Loucy (cell line): Measurements from ENCODE around the gene FBLN5.
"Not testable (repeated sequence)": the region's sequence is repeated elsewhere in the genome, so short reads cannot be mapped to it uniquely, and the experiment has no call there.

Experiments
- H2AFZ ChIP-seq: fragments of 200-600 bp; sonication (generic); 2 replicates; pipeline ENCODE4 v1.6.0; 2016; ENCODE audit warnings: antibody characterized with exemption, mild to moderate bottlenecking, low read length, moderate library complexity
- H3F3A ChIP-seq: fragments of 200-600 bp; 2 replicates; pipeline ENCODE4 v1.6.0; 2016; ENCODE audit warnings: antibody characterized with exemption, low read depth, mild to moderate bottlenecking
- H3K27me3 ChIP-seq: fragments of 200-600 bp; sonication (generic); 2 replicates; pipeline ENCODE4 v1.6.1; 2014; ENCODE audit warnings: low read length, mild to moderate bottlenecking; ENCODE audit not compliant: insufficient read depth, poor library complexity, severe bottlenecking
- H3K36me3 ChIP-seq: fragments of 200-600 bp; sonication (generic); 2 replicates; pipeline ENCODE4 v1.6.1; 2016; ENCODE audit warnings: low read length; ENCODE audit not compliant: insufficient read depth
- H3K4me1 ChIP-seq: fragments of 200-600 bp; sonication (generic); 2 replicates; pipeline ENCODE4 v1.5.1; 2014; ENCODE audit warnings: low read length, mild to moderate bottlenecking; ENCODE audit not compliant: insufficient read depth, poor library complexity, severe bottlenecking
- H3K4me2 ChIP-seq: fragments of 200-600 bp; sonication (generic); 2 replicates; pipeline ENCODE4 v1.6.0; 2014; ENCODE audit warnings: antibody characterized with exemption, low read length, low read depth, mild to moderate bottlenecking; ENCODE audit not compliant: poor library complexity, severe bottlenecking
- H3K4me3 ChIP-seq: fragments of 200-600 bp; sonication (generic); 2 replicates; pipeline ENCODE4 v1.5.1; 2014; ENCODE audit warnings: low read length, mild to moderate bottlenecking, mixed read lengths; ENCODE audit not compliant: poor library complexity, severe bottlenecking
- H3K79me2 ChIP-seq: fragments of 200-600 bp; sonication (generic); 2 replicates; pipeline ENCODE4 v1.6.1; 2014; ENCODE audit warnings: low read length; ENCODE audit not compliant: insufficient read depth
- H3K9ac ChIP-seq: fragments of 200-600 bp; sonication (generic); 2 replicates; pipeline ENCODE4 v1.6.0; 2014; ENCODE audit warnings: mild to moderate bottlenecking, low read depth, low read length, moderate library complexity; ENCODE audit not compliant: poor library complexity, severe bottlenecking
- H3K9me2 ChIP-seq: fragments of 200-600 bp; sonication (generic); replicated peaks from 2 replicates; pipeline ENCODE4 v1.6.1; 2016; ENCODE audit warnings: low read depth, low read length, mixed read lengths
- H3K9me3 ChIP-seq: fragments of 200-600 bp; sonication (generic); 2 replicates; pipeline ENCODE4 v1.6.1; 2014; ENCODE audit warnings: mild to moderate bottlenecking, antibody characterized with exemption, low read length, low read depth; ENCODE audit not compliant: insufficient read depth
- H4K20me1 ChIP-seq: fragments of 200-600 bp; sonication (generic); 2 replicates; pipeline ENCODE4 v1.6.0; 2014; ENCODE audit warnings: antibody characterized with exemption, low read length, mild to moderate bottlenecking; ENCODE audit not compliant: insufficient read depth, poor library complexity, severe bottlenecking
- EZH2phosphoT487 ChIP-seq: fragments of 200-600 bp; IDR thresholded peaks from 2 replicates; pipeline ENCODE4 v1.6.1; 2018; ENCODE audit warnings: antibody characterized with exemption, mild to moderate bottlenecking, moderate library complexity, borderline replicate concordance
- TF ChIP-seq, protein P1 (sequence below): fragments of 200-600 bp; sonication (generic); conservative IDR thresholded peaks from 2 replicates; pipeline ENCODE4 v1.5.1; 2014; ENCODE audit warnings: mild to moderate bottlenecking, antibody characterized with exemption, low read length

Gene FBLN5

GRCh38 chr14:91872517-91873470, 74.7 kb downstream of the FBLN5 start:
- Histone ChIP-seq H3K27me3 (no peaks in the 10 kb centered on the region), H4K20me1 (no peaks in the 10 kb centered on the region), H3K4me2 (peak overlapping the region; percentile 67), H3K4me1 (peaks cover 75% of the 10 kb centered on the region), H3K9me3 (no peaks in the 10 kb centered on the region), H3K9me2 (no peaks in the 10 kb centered on the region), H3K79me2 (no peaks in the 10 kb centered on the region), H3K4me3 (peak overlapping the region; percentile 50), H2AFZ (no peak overlapping the region), H3K36me3 (no peaks in the 10 kb centered on the region), H3K9ac (peak overlapping the region; percentile 64), H3F3A (no peaks in the 10 kb centered on the region)
- no peak for TF ChIP-seq EZH2phosphoT487
- TF ChIP-seq, protein P1, sequence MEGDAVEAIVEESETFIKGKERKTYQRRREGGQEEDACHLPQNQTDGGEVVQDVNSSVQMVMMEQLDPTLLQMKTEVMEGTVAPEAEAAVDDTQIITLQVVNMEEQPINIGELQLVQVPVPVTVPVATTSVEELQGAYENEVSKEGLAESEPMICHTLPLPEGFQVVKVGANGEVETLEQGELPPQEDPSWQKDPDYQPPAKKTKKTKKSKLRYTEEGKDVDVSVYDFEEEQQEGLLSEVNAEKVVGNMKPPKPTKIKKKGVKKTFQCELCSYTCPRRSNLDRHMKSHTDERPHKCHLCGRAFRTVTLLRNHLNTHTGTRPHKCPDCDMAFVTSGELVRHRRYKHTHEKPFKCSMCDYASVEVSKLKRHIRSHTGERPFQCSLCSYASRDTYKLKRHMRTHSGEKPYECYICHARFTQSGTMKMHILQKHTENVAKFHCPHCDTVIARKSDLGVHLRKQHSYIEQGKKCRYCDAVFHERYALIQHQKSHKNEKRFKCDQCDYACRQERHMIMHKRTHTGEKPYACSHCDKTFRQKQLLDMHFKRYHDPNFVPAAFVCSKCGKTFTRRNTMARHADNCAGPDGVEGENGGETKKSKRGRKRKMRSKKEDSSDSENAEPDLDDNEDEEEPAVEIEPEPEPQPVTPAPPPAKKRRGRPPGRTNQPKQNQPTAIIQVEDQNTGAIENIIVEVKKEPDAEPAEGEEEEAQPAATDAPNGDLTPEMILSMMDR = no peak

DNA sequence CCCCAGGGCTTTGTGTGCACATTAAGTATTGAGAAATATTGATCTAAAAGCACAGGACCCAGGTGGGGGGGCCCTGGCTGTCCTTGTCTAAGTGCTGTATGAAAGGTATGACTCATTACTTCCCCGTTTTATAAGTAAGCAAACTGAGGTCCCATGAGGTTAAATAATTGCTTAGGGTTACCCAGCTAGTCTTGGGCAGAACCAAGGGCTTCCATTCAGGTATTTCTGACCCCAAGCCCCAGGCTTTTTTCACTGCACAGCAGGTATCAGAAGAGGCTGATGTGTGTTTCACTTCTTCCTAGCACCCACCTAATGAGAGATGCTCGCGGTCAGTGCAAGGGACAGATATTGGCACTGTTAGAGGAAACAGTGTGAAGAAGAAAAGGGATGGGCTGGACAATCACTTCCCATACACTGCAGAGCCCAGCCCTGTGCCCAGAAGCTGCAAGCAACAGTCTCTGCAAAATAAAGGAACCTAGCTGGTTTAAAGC, 75.4 kb downstream of the FBLN5 start:
- no peak overlapping the region for H2AFZ ChIP-seq
- no peaks in the 10 kb centered on the region for H3K36me3 ChIP-seq
- H3K27me3 ChIP-seq = no peaks in the 10 kb centered on the region
- no peaks in the 10 kb centered on the region for H3K9me3 ChIP-seq
- H3K9me2 ChIP-seq = no peaks in the 10 kb centered on the region
- no peaks in the 10 kb centered on the region for H4K20me1 ChIP-seq
- H3K4me1 ChIP-seq = peaks cover 82% of the 10 kb centered on the region
- H3K4me3 ChIP-seq = peak overlapping the region; percentile 50
- 0 out of 2 replicates have a peak, but pooled peaks cover 3% of the 10 kb centered on the region for H3F3A ChIP-seq
- peak overlapping the region; percentile 67 for H3K4me2 ChIP-seq
- H3K79me2 ChIP-seq = no peaks in the 10 kb centered on the region
- TF ChIP-seq, protein P1 = no peak
- TF ChIP-seq EZH2phosphoT487 = no peak
- peak overlapping the region; percentile 64 for H3K9ac ChIP-seq

GRCh38 chr14:91871401-91871800, 76.1 kb downstream of the FBLN5 start:
- H3F3A ChIP-seq, H3K9me2 ChIP-seq, H3K27me3 ChIP-seq, H4K20me1 ChIP-seq, H3K36me3 ChIP-seq, H3K9me3 ChIP-seq, H2AFZ ChIP-seq, H3K4me2 ChIP-seq, H3K79me2 ChIP-seq, H3K4me3 ChIP-seq: not testable (repeated sequence)
- Histone ChIP-seq H3K4me1 (peaks cover 87% of the 10 kb centered on the region), H3K9ac (peak overlapping the region; percentile 30)
